Mucosa of descending colon (tissue), 3 donors: Measurements from ENCODE around the gene VARS2. TPM values are rescaled to one million over a fixed set of nuclear protein-coding genes. Genes with fewer than 3 reads are reported as not detected.

ENCODE experiments used
- ATAC-seq: fragments of 200-7000 bp; cut with Tn5 transposase; one replicate; pipeline ENCODE4 v1.9.1; 2020; ENCODE audit warnings: mild to moderate bottlenecking, moderate library complexity
- DNase-seq, 3 donors: peaks; one replicate each; pipeline ENCODE4 v3.0.0-alpha.2; 2020
- H3K36me3 ChIP-seq: fragments of 200-600 bp; one replicate; pipeline ENCODE4 v1.8.0; 2021; ENCODE audit warnings: low read depth, mild to moderate bottlenecking
- H3K4me1 ChIP-seq: fragments of 200-600 bp; one replicate; pipeline ENCODE4 v1.8.0; 2021; ENCODE audit warnings: low read depth, mild to moderate bottlenecking
- H3K4me3 ChIP-seq: fragments of 200-600 bp; one replicate; pipeline ENCODE4 v1.8.0; 2021; ENCODE audit warnings: mild to moderate bottlenecking
- H3K9me3 ChIP-seq: fragments of 200-600 bp; one replicate; pipeline ENCODE4 v1.8.0; 2021; ENCODE audit warnings: mild to moderate bottlenecking
- intact Hi-C, 2 donors: fragments of 100-400 bp; cut with DNase I in 1 of 2; cut with micrococcal nuclease in 1 of 2; formaldehyde crosslinking; loops; one replicate each; pipeline versions ENCODE4 v1.11.0 to v1.11.1; 2022; cut with DNase I, micrococcal nuclease
- total RNA-seq, 3 donors: library from RNA; stranded (reverse); fragmentation: NEBNext Ultra II Directional in 2 of 3; extraction: Animal tissue kit (Norgen Biotek cat#: 25700) in 2 of 3; gene quantifications; one replicate each; pipeline versions ENCODE4 v1.2.1 to v1.2.4, GENCODE V29; 2021 to 2023
- TF ChIP-seq, protein P1 (sequence below): fragments of 200-600 bp; IDR thresholded peaks from one replicate; pipeline ENCODE4 v1.8.0; 2022; ENCODE audit warnings: antibody characterized with exemption, mild to moderate bottlenecking
- donor health status: DM: no; HTN: no; CAD: no; lungs with moderate emphysema.
- donor health status: DM: no; HTN: no; CAD: no.
- donor health status: DM: no; HTN: yes; CAD: no.

Gene VARS2
- total RNA-seq, 3 donors from 2014 or later: 20.9 to 27.6 (median 27.3) TPM

GRCh38 chr6:30955367-30956042 lies 41.5 kb downstream of the VARS2 start:
- Histone ChIP-seq H3K9me3 (no peaks in the 10 kb centered on the region), H3K4me1 (peaks cover 8% of the 10 kb centered on the region), H3K4me3 (no peak overlapping the region), H3K36me3 (no peaks in the 10 kb centered on the region)
- DNase-seq (peak; percentile 42 to 82 (median 60)), ATAC-seq (peak; percentile 90)
- TF ChIP-seq, protein P1, sequence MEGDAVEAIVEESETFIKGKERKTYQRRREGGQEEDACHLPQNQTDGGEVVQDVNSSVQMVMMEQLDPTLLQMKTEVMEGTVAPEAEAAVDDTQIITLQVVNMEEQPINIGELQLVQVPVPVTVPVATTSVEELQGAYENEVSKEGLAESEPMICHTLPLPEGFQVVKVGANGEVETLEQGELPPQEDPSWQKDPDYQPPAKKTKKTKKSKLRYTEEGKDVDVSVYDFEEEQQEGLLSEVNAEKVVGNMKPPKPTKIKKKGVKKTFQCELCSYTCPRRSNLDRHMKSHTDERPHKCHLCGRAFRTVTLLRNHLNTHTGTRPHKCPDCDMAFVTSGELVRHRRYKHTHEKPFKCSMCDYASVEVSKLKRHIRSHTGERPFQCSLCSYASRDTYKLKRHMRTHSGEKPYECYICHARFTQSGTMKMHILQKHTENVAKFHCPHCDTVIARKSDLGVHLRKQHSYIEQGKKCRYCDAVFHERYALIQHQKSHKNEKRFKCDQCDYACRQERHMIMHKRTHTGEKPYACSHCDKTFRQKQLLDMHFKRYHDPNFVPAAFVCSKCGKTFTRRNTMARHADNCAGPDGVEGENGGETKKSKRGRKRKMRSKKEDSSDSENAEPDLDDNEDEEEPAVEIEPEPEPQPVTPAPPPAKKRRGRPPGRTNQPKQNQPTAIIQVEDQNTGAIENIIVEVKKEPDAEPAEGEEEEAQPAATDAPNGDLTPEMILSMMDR: no peak
- intact Hi-C loops: no loop called here

- no peak for DNase-seq
- TF ChIP-seq, protein P1: no peak
- intact Hi-C loops: no loop called here
- Histone ChIP-seq H3K36me3 (no peaks in the 10 kb centered on the region), H3K4me1 (peaks cover 8% of the 10 kb centered on the region), H3K9me3 (no peaks in the 10 kb centered on the region), H3K4me3 (no peak overlapping the region)
- ATAC-seq: no peak
These were observed 43.7 kb downstream of the VARS2 start for GRCh38 chr6:30957716-30958115.

DNA sequence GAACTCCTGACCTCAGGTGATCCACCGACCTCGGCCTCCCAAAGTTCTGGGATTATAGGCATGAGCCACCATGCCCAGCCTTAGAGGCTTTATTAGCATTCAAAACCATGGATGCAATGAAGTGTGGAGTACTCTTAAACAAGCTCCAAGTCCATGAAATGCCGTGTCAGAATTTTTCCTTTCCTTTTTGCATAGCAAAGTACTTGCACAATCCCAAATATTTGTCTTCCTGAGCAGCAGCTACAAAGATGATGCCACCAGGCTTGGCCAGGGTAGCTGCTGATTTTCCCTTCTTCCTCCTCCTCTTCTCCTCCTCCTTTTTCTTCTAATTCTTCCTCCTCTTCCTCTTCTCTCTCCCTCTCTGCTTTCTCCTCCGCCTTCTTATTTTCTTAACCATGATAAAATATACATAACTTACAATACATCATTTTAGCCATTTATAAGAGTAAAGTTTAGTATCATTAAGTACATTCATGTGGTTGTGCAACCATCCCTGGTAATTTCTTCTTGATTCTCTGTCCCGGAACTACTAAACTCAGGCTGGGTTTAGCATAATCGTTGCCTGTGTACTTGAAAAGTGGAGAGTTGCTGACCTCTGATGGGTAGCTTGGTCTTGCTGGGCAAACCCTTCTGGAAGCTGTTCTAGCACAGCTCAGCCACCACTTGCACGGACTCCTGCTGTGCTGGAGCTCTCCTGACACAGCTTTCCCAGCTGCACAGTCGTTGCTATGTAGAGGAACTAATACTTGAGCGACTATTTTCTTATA lies 47.1 kb downstream of the VARS2 start:
- Histone ChIP-seq H3K4me1 (peaks cover 2% of the 10 kb centered on the region), H3K9me3 (no peaks in the 10 kb centered on the region), H3K36me3 (no peaks in the 10 kb centered on the region), H3K4me3 (no peak overlapping the region)
- intact Hi-C loops: no loop called here
- ATAC-seq (no peak), DNase-seq (no peak)
- TF ChIP-seq, protein P1: no peak

- Histone ChIP-seq H3K36me3 (no peaks in the 10 kb centered on the region), H3K4me3 (no peak overlapping the region), H3K9me3 (no peaks in the 10 kb centered on the region), H3K4me1 (no peaks in the 10 kb centered on the region)
- intact Hi-C loops: no loop called here
- TF ChIP-seq, protein P1: no peak
- ATAC-seq: no peak
- no peak for DNase-seq
These were observed 48.7 kb downstream of the VARS2 start for GRCh38 chr6:30962716-30963115.

DNA sequence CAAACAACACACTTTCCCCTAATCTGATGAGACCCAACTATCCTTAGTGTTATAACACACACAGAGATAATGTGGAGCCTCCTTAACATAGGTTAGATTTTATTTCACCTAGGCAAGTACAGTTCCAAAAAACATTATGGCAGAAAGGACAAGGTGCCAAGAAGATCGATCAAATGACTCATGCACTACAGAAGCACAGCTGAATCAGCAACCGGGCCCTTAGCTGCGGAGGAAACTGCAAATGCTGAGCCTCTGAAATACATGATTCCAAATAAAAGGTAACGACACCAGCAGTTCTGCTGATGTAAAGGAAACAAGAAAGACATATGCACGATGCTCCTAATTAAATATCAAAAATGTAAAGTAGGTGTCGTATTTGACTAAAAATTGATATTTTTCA lies 49.6 kb downstream of the VARS2 start:
- no peak overlapping the region for H3K4me3 ChIP-seq
- TF ChIP-seq, protein P1: no peak
- no peaks in the 10 kb centered on the region for H3K4me1 ChIP-seq
- no peaks in the 10 kb centered on the region for H3K36me3 ChIP-seq
- no peak for DNase-seq
- no peak for ATAC-seq
- intact Hi-C loops: no loop called here
- H3K9me3 ChIP-seq: no peaks in the 10 kb centered on the region
